HG03558 (cell line): ENCODE measurements around the gene COX17.

ENCODE experiments used
- ATAC-seq: cut with Tn5 transposase; IDR thresholded peaks from one replicate; pipeline ENCODE4 v1.9.1; 2021; ENCODE audit warnings: moderate number of reproducible peaks; ENCODE audit not compliant: unreplicated experiment; ENCODE audit errors: extremely low read depth

Gene COX17

GRCh38 chr3:119675188-119675874, 1.9 kb downstream of the COX17 start:
- ATAC-seq = no peak

DNA sequence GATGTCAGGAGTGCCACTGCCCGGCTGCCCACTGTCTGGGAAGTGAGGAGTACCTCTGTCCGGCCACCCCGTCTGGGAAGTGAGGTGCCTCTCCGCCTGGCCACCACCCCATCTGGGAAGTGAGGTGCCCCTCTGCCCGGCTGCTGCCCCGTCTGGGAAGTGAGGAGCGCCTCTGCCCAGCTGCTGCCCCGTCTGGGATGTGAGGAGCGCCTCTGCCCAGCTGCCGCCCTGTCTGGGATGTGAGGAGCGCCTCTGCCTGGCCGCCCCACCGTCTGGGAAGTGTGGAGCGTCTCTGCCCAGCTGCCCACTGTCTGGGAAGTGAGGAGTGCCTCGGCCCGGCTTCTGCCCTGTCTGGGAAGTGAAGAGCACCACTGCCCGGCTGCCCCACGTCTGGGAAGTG, 3.3 kb downstream of the COX17 start:
- no peak for ATAC-seq

- no peak for ATAC-seq
Observed at GRCh38 chr3:119672776-119673175, 4.4 kb downstream of the COX17 start.

DNA sequence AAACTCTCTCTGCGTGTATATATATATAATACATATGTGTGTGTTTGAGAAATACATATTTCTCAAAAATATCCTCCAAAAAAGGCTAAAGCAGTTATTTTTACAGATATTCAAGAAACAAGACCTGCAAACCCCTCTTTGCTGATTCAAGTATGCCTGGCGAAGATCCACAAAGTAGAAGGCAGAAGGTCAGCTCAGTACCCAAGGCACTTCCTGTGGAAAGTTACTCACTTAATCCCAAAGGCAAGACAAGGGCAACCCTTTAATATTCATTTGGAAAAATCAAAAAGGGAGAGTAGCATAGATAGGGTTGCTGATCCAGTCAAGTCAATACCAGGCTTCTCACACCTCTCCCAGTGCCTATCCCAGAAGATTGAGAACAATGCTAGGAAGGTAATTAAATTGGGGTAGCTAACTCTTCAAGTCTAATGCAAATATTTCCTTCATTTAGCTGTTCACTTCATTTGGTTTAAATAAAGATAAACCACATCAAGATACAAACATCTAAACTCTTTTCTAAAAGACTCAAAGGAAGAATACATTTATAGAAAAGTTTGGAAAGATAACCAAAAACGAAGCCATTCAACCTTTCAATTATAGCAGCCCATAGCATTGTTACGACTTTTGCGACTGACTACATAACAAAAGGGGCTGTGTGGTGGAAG, 7.2 kb downstream of the COX17 start:
- ATAC-seq = no peak

DNA sequence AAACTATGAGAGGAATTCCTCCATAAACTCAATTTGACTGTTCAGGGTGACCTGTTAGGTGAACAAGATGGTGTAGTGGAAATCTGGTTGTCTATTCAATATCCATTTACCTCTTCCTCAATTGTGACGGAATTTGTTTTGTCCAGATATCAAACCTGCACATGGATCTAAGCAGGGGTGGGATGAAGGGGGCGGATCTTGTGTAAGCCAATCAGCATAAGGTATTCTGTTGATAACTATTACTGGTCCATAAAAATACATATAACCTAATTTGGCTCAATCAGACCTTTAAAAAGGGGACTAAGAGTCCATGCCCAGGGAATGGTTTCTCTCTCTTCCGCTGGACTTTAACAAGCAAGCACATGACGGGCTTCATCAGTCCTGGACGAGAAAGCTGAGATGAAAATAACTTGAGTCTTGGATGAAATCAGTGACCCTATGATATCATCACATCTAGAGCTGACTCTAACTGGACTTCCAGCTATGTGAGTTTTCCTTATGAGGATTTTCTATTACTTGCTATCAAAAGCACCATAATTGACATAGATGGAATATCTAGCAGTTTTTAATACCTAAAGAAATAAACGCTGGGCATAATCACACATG, 11.1 kb downstream of the COX17 start:
- no peak for ATAC-seq

DNA sequence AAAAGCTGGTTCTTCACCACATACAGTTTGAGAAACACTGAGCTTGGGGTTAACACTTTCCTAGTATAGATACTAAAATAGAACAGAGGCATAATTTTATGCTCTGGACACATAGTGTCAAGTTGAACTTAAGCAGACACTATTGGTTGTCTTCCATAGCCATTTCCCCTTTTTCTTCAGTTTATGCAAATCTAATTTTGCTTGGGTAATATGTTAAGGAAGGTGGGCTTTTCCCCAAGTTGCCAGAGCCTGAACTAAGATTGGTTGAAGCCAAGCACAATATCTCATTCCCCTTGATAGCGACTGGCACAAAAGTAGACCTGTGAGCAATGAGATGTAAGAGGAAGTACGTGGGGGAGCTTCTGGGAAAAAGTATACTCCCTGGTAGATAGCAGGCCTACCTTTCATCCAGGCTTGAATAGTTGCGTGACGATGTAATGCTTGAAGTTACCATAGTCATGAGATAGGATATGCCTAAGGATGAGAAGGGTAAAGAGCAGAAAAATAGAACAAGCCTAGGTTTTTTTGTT, 12.3 kb downstream of the COX17 start:
- ATAC-seq = no peak

GRCh38 chr3:119664370-119664769, 12.8 kb downstream of the COX17 start:
- no peak for ATAC-seq

- no peak for ATAC-seq
Observed at GRCh38 chr3:119663885-119664284, 13.3 kb downstream of the COX17 start.

GRCh38 chr3:119662604-119663373, 14.4 kb downstream of the COX17 start:
- no peak for ATAC-seq

DNA sequence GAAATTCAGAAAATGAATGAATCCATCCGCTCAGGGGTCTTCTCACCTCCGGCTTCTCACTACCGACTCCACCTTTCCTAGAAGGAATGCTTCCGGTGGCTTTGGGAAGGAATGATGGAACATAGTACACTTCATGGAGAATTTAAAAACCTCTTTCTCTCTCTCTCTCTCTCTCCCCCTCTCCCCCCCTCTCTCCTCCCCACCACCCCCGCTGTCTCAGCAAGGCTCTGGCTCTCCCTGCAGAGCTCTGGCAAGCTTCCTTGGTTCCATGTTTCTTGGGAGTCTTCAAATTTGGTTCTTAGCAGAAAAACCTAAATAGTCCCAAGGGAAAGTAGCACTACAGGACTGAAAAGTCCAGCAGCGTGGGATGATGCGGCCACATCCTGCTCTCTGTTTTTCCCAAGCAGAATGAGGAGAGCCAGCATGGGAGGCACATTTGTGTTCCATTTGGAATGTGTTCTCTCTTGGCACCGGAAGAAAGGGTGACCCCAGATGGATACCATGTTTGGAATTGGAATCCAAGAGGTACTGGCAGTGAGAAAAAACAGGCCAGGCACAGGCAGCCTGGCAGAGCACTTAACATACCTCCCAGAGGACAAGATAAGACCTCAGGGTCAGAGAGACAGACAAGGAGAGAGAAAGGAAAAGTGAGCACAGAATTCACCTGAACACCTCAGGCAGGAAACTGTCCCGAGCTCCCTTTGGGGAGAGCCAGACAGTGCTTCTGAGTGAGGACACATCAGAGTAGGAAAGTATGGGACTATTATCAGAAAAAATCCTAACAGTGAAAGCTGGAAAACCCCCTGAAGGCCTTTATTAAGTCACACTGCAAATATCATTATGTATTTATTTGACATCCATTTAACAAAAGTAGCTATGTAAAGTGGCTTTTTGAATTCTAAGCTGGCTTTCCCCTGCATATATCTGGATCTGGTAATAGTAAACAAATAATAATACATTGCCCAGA, 16.4 kb downstream of the COX17 start, which contains the start of gene POPDC2:
Gene POPDC2 (minus strand): TSS at position 116 of the 967 bp plus-strand sequence. CDS start 166 bp downstream, outside the sequence.
- ATAC-seq = no peak

- ATAC-seq = no peak
Observed at GRCh38 chr3:119659606-119660291, 17.5 kb downstream of the COX17 start.

GRCh38 chr3:119658994-119659393, 18.2 kb downstream of the COX17 start:
- no peak for ATAC-seq

- ATAC-seq = no peak
Observed at GRCh38 chr3:119657887-119658702, 19.1 kb downstream of the COX17 start.

DNA sequence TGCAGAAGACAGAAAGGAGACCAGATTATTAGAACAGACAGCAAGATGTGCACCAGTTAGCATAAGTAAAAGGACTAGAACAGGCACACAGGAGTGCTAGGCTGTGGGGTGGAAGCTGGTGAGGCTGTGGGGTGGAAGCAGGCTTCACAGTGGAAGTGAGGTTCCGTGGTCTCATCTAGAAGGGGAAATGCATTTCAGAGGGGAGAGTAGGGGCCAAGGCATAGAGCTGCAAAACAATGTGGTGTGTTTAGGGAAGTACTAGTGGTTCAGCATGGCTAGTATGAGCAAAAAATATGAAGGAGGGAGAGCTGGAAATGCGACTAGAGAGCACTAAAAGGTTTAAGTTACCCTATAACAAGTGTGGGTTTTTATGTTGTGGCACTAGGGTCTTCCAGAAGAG, 23.3 kb downstream of the COX17 start:
- ATAC-seq = no peak

DNA sequence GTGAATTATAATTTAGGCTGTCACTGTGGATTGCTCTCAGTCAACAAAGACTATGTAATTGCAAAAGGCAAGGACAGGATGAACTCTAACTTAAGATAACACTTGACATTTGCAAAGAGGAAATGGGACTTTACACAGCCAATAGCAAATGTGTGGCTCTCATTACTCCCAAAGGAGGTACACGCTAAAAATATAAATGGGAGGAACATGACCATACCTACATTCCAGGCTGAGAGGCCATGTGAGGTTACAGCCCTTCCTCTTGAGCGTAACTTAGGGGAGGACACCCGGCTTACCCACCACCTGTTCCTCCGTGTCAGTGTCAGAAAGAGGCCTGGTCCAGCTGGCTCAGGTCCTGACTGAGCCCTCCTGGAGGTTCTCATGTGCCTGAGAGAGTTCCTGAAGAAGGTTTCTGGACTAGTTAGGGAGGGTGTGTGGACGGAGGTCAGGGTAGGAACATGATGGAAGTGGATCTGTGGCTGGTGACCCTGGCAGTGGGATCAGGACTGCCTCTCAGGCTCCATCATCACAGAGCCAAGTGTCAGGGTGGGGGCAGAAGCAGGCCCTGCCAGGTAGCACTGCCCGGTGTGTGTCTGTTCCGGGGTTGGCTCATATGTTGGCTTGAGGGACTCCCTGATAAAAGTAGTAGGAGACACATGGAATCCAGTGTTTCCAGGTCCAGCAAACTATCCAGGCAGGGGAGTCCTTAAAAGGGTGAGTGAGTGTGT, 24.7 kb downstream of the COX17 start:
- no peak for ATAC-seq

DNA sequence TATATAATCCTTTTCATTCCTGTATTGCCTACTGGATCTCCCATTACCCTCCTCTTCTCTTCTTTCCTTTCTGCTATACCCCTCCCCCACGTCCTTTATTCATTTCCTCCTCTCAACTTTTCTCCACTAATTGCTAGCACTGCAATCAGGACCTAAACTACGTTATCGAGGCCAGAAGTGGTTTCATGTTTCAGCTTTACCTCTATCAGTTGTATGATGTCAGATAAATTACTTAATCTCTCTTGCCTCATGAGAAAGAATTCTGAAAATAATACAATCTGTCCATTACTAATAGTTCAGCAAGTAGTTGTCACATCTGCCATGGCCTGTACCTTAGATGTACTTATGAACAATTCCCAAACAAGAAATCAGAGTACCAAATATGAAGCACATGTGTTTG, 27.4 kb downstream of the COX17 start:
- ATAC-seq = no peak

- ATAC-seq = no peak
Observed at GRCh38 chr3:119647843-119648575, 29.2 kb downstream of the COX17 start.
